GM12875 (cell line): Measurements from ENCODE around the gene PHLPP1.

Source experiments
- H3K4me3 ChIP-seq: one replicate; pipeline ENCODE4 v1.5.1; 2011; ENCODE audit warnings: low read depth, low read length, control low read depth
- TF ChIP-seq, protein P1 (sequence below): IDR thresholded peaks from 2 replicates; pipeline ENCODE4 v1.5.1; 2011; ENCODE audit warnings: low read depth, mild to moderate bottlenecking, control low read depth, inconsistent platforms, low read length, moderate library complexity, borderline replicate concordance; ENCODE audit not compliant: insufficient read depth

Gene PHLPP1

GRCh38 chr18:62999921-63000320, 284.6 kb downstream of the PHLPP1 start:
- no peak overlapping the region for H3K4me3 ChIP-seq
- TF ChIP-seq, protein P1, sequence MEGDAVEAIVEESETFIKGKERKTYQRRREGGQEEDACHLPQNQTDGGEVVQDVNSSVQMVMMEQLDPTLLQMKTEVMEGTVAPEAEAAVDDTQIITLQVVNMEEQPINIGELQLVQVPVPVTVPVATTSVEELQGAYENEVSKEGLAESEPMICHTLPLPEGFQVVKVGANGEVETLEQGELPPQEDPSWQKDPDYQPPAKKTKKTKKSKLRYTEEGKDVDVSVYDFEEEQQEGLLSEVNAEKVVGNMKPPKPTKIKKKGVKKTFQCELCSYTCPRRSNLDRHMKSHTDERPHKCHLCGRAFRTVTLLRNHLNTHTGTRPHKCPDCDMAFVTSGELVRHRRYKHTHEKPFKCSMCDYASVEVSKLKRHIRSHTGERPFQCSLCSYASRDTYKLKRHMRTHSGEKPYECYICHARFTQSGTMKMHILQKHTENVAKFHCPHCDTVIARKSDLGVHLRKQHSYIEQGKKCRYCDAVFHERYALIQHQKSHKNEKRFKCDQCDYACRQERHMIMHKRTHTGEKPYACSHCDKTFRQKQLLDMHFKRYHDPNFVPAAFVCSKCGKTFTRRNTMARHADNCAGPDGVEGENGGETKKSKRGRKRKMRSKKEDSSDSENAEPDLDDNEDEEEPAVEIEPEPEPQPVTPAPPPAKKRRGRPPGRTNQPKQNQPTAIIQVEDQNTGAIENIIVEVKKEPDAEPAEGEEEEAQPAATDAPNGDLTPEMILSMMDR = no peak

- TF ChIP-seq, protein P1 = no peak
- no peak overlapping the region for H3K4me3 ChIP-seq
Observed at GRCh38 chr18:63000839-63001238, 285.5 kb downstream of the PHLPP1 start.

DNA sequence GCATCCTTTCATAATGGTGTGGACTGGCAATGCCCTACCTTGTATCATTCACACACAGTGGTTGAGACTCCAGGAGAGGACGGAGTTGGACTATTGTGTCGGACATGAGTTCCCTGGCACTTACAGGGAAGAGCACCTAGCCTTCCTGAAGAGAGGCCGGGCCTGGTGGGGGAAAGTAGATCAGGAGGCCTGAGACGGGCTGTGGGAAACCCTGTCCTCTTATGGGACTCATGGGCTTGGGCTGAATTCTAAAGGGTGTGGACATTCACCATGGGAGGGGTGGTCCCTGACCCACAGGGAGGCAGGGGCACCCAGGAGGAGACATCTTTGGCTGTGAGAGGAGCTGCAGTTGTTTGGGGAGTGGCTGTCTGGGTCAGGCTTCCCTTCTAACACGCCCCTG, 286.5 kb downstream of the PHLPP1 start:
- H3K4me3 ChIP-seq = no peak overlapping the region
- TF ChIP-seq, protein P1 = no peak

GRCh38 chr18:63002305-63002704, 287.0 kb downstream of the PHLPP1 start:
- H3K4me3 ChIP-seq = no peak overlapping the region
- TF ChIP-seq, protein P1 = no peak

- no peak overlapping the region for H3K4me3 ChIP-seq
- TF ChIP-seq, protein P1 = no peak
Observed at GRCh38 chr18:63002803-63003445, 287.6 kb downstream of the PHLPP1 start.

GRCh38 chr18:63003899-63004298, 288.6 kb downstream of the PHLPP1 start:
- TF ChIP-seq, protein P1 = no peak
- no peak overlapping the region for H3K4me3 ChIP-seq

DNA sequence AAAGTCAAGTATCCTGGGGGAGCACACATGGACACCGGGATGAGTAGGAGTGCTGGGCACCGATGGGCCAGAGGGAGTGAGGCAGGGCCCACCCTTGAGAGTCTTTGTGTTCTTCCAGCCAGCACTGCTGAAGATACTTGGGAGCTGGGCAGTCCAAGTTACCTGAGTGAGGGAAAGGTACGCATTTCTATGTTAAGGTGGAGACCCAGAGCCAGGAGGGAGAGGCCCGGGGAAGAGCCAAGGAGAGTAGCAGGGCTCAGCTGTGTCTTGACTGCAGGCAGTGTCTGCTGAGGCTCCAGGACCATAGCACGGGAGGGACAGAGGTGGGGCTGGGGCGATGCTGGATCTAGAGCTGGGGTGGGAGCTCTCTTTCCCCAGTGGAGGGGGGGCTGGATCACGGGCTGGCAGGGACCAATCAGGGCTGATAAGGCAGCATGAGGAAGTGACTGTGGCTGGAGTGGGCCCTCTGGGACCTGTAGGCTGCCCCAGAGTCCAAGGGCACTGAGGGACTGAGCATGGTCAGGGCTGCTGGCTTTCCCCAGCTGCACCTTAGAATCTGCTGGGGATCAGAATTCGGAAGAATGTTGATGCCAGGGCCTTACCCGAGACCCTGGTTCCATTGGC, 289.2 kb downstream of the PHLPP1 start:
- H3K4me3 ChIP-seq = no peak overlapping the region
- TF ChIP-seq, protein P1 = no peak
